Endothelial cell of umbilical vein (primary cell): ENCODE data around the gene IGHMBP2. TPM values are rescaled to one million over a fixed set of nuclear protein-coding genes. Genes with fewer than 3 reads are reported as not detected.

Experiments used
- BruUV-seq: library from RNA; stranded (reverse); fragments of 400-500 nt; replicated peaks from 2 replicates; lab custom pipeline; 2021; lab: Mats Ljungman, UMichigan
- CTCF ChIA-PET: fragments of 300-600, 350-600 bp; sonication (Branson Sonifier 250); formaldehyde crosslinking; loops from one replicate; lab custom pipeline; 2021; ENCODE audit warnings: antibody characterized with exemption, inconsistent platforms; lab: Charles Lee
- POLR2A ChIA-PET: fragments of 300-600, 350-600 bp; sonication (Branson Sonifier 250); formaldehyde crosslinking; loops from one replicate; lab custom pipeline; 2021; ENCODE audit warnings: antibody characterized with exemption, inconsistent platforms; lab: Charles Lee
- DNase-seq: peaks from one replicate; pipeline ENCODE4 v3.0.0-alpha.2; 2011; ENCODE audit warnings: low read depth, low spot score
- FAIRE-seq: peaks from 2 replicates; lab custom pipeline; 2011; peaks lifted over from hg19 to GRCh38; lab: Jason Lieb, UNC
- H2AFZ ChIP-seq: 2 replicates; pipeline ENCODE4 v1.6.0; 2012; ENCODE audit warnings: low read depth, low read length, control low read depth, inconsistent platforms
- H3K27ac ChIP-seq: 2 replicates; pipeline ENCODE4 v1.5.1; 2011; ENCODE audit warnings: low read depth, mild to moderate bottlenecking, control low read depth, low read length, moderate library complexity; ENCODE audit not compliant: insufficient read depth
- H3K27me3 ChIP-seq, 2 experiments: 2 replicates each; pipeline versions ENCODE4 v1.6.0 to v1.6.1; 2011; ENCODE audit warnings: low read length in 2 of 2, mixed read lengths in 1 of 2; ENCODE audit not compliant: control insufficient read depth in 2 of 2, insufficient read depth in 2 of 2
- H3K36me3 ChIP-seq, 2 experiments: 2 replicates in 1 of 2; 3 replicates in 1 of 2; pipeline ENCODE4 v1.5.1; 2011; ENCODE audit warnings: low read length in 2 of 2, mild to moderate bottlenecking in 1 of 2, moderate library complexity in 1 of 2; ENCODE audit not compliant: control insufficient read depth in 2 of 2, insufficient read depth in 2 of 2; ENCODE audit errors: extremely low read depth in 1 of 2
- H3K4me1 ChIP-seq: 3 replicates; pipeline ENCODE4 v1.5.1; 2011; ENCODE audit warnings: mild to moderate bottlenecking, low read length; ENCODE audit not compliant: control insufficient read depth, insufficient read depth; ENCODE audit errors: extremely low read depth
- H3K4me2 ChIP-seq: 2 replicates; pipeline ENCODE4 v1.6.1; 2011; ENCODE audit warnings: low read length, control low read depth, mixed read lengths; ENCODE audit not compliant: insufficient read depth
- H3K4me3 ChIP-seq, 3 experiments: fragments of 200-600 bp in 1 of 3; sonication (generic), shearing (Covaris generic) in 1 of 3; replicated peaks in 1 of 3; 2 replicates each; pipeline ENCODE4 v1.5.1; 2011 to 2016; ENCODE audit warnings: control low read depth in 3 of 3, low read length in 3 of 3, mild to moderate bottlenecking in 2 of 3, inconsistent platforms in 1 of 3, low read depth in 1 of 3, moderate library complexity in 1 of 3; ENCODE audit not compliant: insufficient read depth in 1 of 3
- H3K79me2 ChIP-seq: 2 replicates; pipeline ENCODE4 v1.6.0; 2012; ENCODE audit warnings: low read length, inconsistent platforms; ENCODE audit not compliant: control insufficient read depth, insufficient read depth
- H3K9ac ChIP-seq: replicated peaks from 2 replicates; pipeline ENCODE3; 2011; ENCODE audit warnings: low read length, control low read depth; ENCODE audit not compliant: insufficient read depth; ENCODE audit errors: extremely low read depth
- H3K9me1 ChIP-seq: replicated peaks from 3 replicates; pipeline ENCODE4 v1.6.0; 2011; ENCODE audit warnings: mild to moderate bottlenecking, low read length; ENCODE audit not compliant: control insufficient read depth, insufficient read depth; ENCODE audit errors: extremely low read depth
- H3K9me3 ChIP-seq: replicated peaks from 2 replicates; pipeline ENCODE4 v1.5.1; 2012; ENCODE audit warnings: low read length, inconsistent platforms; ENCODE audit not compliant: control insufficient read depth, insufficient read depth
- H4K20me1 ChIP-seq: replicated peaks from 2 replicates; pipeline ENCODE3; 2011; ENCODE audit warnings: mild to moderate bottlenecking, low read length; ENCODE audit not compliant: control insufficient read depth, insufficient read depth; ENCODE audit errors: extremely low read depth
- EZH2 ChIP-seq: IDR thresholded peaks from 2 replicates; pipeline ENCODE4 v1.6.1; 2012; ENCODE audit warnings: borderline replicate concordance, low read depth, mild to moderate bottlenecking, moderate library complexity, low read length, inconsistent platforms; ENCODE audit not compliant: severe bottlenecking
- FOS ChIP-seq: IDR thresholded peaks from 2 replicates; pipeline ENCODE4 v1.6.1; 2011; ENCODE audit warnings: mild to moderate bottlenecking, low read length, moderate library complexity, borderline replicate concordance; ENCODE audit not compliant: insufficient read depth
- GATA2 ChIP-seq: IDR thresholded peaks from 2 replicates; pipeline ENCODE4 v1.7.0; 2011; ENCODE audit warnings: low read depth, mild to moderate bottlenecking, moderate library complexity, mixed read lengths, low read length; ENCODE audit not compliant: insufficient read length, insufficient read depth
- JUN ChIP-seq: IDR thresholded peaks from 2 replicates; pipeline ENCODE4 v1.6.1; 2011; ENCODE audit warnings: borderline replicate concordance, low read depth; ENCODE audit not compliant: insufficient read length, insufficient read depth
- MYC ChIP-seq: IDR thresholded peaks from one replicate; pipeline ENCODE4 v1.6.1; 2011; ENCODE audit warnings: mild to moderate bottlenecking, low read depth, low read length
- POLR2A ChIP-seq: IDR thresholded peaks from 2 replicates; pipeline ENCODE4 v1.6.1; 2012; ENCODE audit warnings: low read depth, mild to moderate bottlenecking, control low read depth, low read length
- POLR2AphosphoS5 ChIP-seq: IDR thresholded peaks from 2 replicates; pipeline ENCODE4 v1.6.1; 2012; ENCODE audit warnings: low read depth, mild to moderate bottlenecking, control low read depth, low read length, moderate library complexity; ENCODE audit not compliant: insufficient read depth
- dilution Hi-C: fragments of 300-500 bp; cut with MboI; formaldehyde crosslinking; loops from one replicate; pipeline ENCODE4 v1.15.0; 2019; ENCODE audit warnings: low sequenced_read_pairs; ENCODE audit not compliant: extremely low pct_ligation_motif_present
- intact Hi-C: fragments of 100-400 bp; cut with micrococcal nuclease; formaldehyde crosslinking; loops from one replicate; pipeline ENCODE4 v1.10.0; 2022
- polyA plus RNA-seq, 4 experiments: library from polyadenylated mRNA; depleted of rRNA in 3 of 4; stranded (reverse) in 3 of 4; unstranded in 1 of 4; fragments of >200 nt; gene quantifications; 2 replicates each; pipeline versions ENCODE4 v1.2.1 to v1.2.3, GENCODE V29; 2011 to 2012; ENCODE audit warnings: missing spikeins in 1 of 4
- total RNA-seq: library from RNA; stranded (reverse); gene quantifications from 2 replicates; pipeline ENCODE4 v1.2.3, GENCODE V29; 2021
- TF ChIP-seq, protein P1 (sequence below): IDR thresholded peaks from 2 replicates; pipeline ENCODE4 v1.6.1; 2011; ENCODE audit not compliant: insufficient read depth, insufficient read length
- TF ChIP-seq, protein P2 (sequence below), 2 donors: IDR thresholded peaks; 1 replicate in 1 of 2; 2 replicates in 1 of 2; pipeline ENCODE4 v1.5.1; 2011; ENCODE audit warnings: low read length in 2 of 2, mild to moderate bottlenecking in 2 of 2, moderate library complexity in 2 of 2, control low read depth in 1 of 2, inconsistent platforms in 1 of 2, low read depth in 1 of 2; ENCODE audit not compliant: insufficient read depth in 1 of 2; ENCODE audit errors: extremely low read depth in 1 of 2

The IGHMBP2 gene
- total and polyA plus RNA-seq, 2 donors (not counting 3 experiments of a cell fraction or from before 2014, with no cell fraction given) = 10.9 to 25.1 TPM

GRCh38 chr11:68961245-68961644 lies 57.6 kb downstream of the IGHMBP2 start:
- H4K20me1 ChIP-seq = no peaks in the 10 kb centered on the region
- no peak overlapping the region for H3K9ac ChIP-seq
- H3K4me3 ChIP-seq = no peak overlapping the region
- POLR2A ChIA-PET = no interaction called here
- H3K9me3 ChIP-seq = no peaks in the 10 kb centered on the region
- no peak overlapping the region for H2AFZ ChIP-seq
- H3K4me2 ChIP-seq = no peak overlapping the region
- dilution Hi-C loops = no loop called here
- H3K27me3 ChIP-seq = peaks cover 1 to 3% of the 10 kb centered on the region in 2 experiments
- DNase-seq (no peak), FAIRE-seq (no peak)
- no peaks in the 10 kb centered on the region for H3K4me1 ChIP-seq
- no peaks in the 10 kb centered on the region for H3K9me1 ChIP-seq
- no TSS peak for BruUV-seq
- no peaks in the 10 kb centered on the region for H3K79me2 ChIP-seq
- intact Hi-C loops = no loop called here
- no peak for TF ChIP-seq JUN
- TF ChIP-seq POLR2AphosphoS5 = no peak
- TF ChIP-seq EZH2 = no peak
- no peak for TF ChIP-seq MYC
- TF ChIP-seq GATA2 = no peak
- TF ChIP-seq, protein P1, sequence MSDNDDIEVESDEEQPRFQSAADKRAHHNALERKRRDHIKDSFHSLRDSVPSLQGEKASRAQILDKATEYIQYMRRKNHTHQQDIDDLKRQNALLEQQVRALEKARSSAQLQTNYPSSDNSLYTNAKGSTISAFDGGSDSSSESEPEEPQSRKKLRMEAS = no peak
- TF ChIP-seq POLR2A = no peak
- TF ChIP-seq, protein P2, sequence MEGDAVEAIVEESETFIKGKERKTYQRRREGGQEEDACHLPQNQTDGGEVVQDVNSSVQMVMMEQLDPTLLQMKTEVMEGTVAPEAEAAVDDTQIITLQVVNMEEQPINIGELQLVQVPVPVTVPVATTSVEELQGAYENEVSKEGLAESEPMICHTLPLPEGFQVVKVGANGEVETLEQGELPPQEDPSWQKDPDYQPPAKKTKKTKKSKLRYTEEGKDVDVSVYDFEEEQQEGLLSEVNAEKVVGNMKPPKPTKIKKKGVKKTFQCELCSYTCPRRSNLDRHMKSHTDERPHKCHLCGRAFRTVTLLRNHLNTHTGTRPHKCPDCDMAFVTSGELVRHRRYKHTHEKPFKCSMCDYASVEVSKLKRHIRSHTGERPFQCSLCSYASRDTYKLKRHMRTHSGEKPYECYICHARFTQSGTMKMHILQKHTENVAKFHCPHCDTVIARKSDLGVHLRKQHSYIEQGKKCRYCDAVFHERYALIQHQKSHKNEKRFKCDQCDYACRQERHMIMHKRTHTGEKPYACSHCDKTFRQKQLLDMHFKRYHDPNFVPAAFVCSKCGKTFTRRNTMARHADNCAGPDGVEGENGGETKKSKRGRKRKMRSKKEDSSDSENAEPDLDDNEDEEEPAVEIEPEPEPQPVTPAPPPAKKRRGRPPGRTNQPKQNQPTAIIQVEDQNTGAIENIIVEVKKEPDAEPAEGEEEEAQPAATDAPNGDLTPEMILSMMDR (IDR thresholded peaks at IDR 0.05; ENCODE audit: extremely low read depth in 1 of 2, insufficient read depth in 1 of 2, low read depth in 1 of 2, low read length in 2 of 2) = no peak
- no peak for TF ChIP-seq FOS
- CTCF ChIA-PET = no interaction called here
- H3K36me3 ChIP-seq = no peaks in the 10 kb centered on the region
- no peak overlapping the region for H3K27ac ChIP-seq
